GM10847 (cell line): ENCODE data around the gene SCUBE2.

Source experiments
- POLR2A ChIP-seq: IDR thresholded peaks from 2 replicates; pipeline ENCODE4 v1.6.1; 2011; ENCODE audit not compliant: insufficient read length; ENCODE audit errors: extremely low read depth

SCUBE2 gene

GRCh38 chr11:9069862-9070470 is 21.4 kb downstream of the SCUBE2 start:
- TF ChIP-seq POLR2A = no peak

- TF ChIP-seq POLR2A = no peak
Measured at GRCh38 chr11:9069256-9069655, 22.1 kb downstream of the SCUBE2 start.

- no peak for TF ChIP-seq POLR2A
Measured at GRCh38 chr11:9066433-9066925, 24.9 kb downstream of the SCUBE2 start.

- no peak for TF ChIP-seq POLR2A
Measured at GRCh38 chr11:9065607-9066432, 25.6 kb downstream of the SCUBE2 start.

GRCh38 chr11:9061807-9062206 is 29.6 kb downstream of the SCUBE2 start:
- no peak for TF ChIP-seq POLR2A

- no peak for TF ChIP-seq POLR2A
Measured at GRCh38 chr11:9060700-9061111, 30.7 kb downstream of the SCUBE2 start.

GRCh38 chr11:9059406-9059805 is 32.0 kb downstream of the SCUBE2 start:
- no peak for TF ChIP-seq POLR2A

- TF ChIP-seq POLR2A = no peak
Measured at GRCh38 chr11:9057888-9058287, 33.5 kb downstream of the SCUBE2 start.

- no peak for TF ChIP-seq POLR2A
Measured at GRCh38 chr11:9057007-9057406, 34.4 kb downstream of the SCUBE2 start.

GRCh38 chr11:9056467-9056866 is 34.9 kb downstream of the SCUBE2 start:
- TF ChIP-seq POLR2A = no peak

GRCh38 chr11:9053316-9054035 is 37.9 kb downstream of the SCUBE2 start:
- no peak for TF ChIP-seq POLR2A

- TF ChIP-seq POLR2A = no peak
Measured at GRCh38 chr11:9052316-9052715, 39.1 kb downstream of the SCUBE2 start.

- no peak for TF ChIP-seq POLR2A
Measured at GRCh38 chr11:9049959-9050358, 41.4 kb downstream of the SCUBE2 start.

GRCh38 chr11:9047964-9048523 is 43.4 kb downstream of the SCUBE2 start:
- TF ChIP-seq POLR2A = no peak

- no peak for TF ChIP-seq POLR2A
Measured at GRCh38 chr11:9046481-9046880, 44.9 kb downstream of the SCUBE2 start.
